H9 (cell line): ENCODE data around the gene S100A4. TPM values are rescaled to one million over a fixed set of nuclear protein-coding genes. Genes with fewer than 3 reads are reported as not detected.

Experiments
- DNase-seq: peaks from one replicate; pipeline ENCODE4 v3.0.0-alpha.2; 2017
- H2AFZ ChIP-seq: one replicate; pipeline ENCODE4 v1.6.1; 2013; ENCODE audit warnings: mild to moderate bottlenecking, low read length, control low read depth, moderate library complexity
- H2AK5ac ChIP-seq: 2 replicates; pipeline ENCODE4 v1.6.1; 2013; ENCODE audit warnings: low read length, control low read depth, mixed read lengths; ENCODE audit not compliant: insufficient read length
- H2BK120ac ChIP-seq: one replicate; pipeline ENCODE4 v1.6.1; 2013; ENCODE audit warnings: low read depth, mild to moderate bottlenecking, low read length, control low read depth, inconsistent platforms; ENCODE audit not compliant: poor library complexity, severe bottlenecking
- H2BK12ac ChIP-seq: 2 replicates; pipeline ENCODE4 v1.6.1; 2013; ENCODE audit warnings: low read length, control low read depth, mixed read lengths, low read depth; ENCODE audit not compliant: insufficient read length
- H2BK15ac ChIP-seq: 2 replicates; pipeline ENCODE4 v1.6.1; 2013; ENCODE audit warnings: low read depth, low read length, control low read depth
- H2BK20ac ChIP-seq: one replicate; pipeline ENCODE4 v1.6.1; 2013; ENCODE audit warnings: low read depth, mild to moderate bottlenecking, low read length, control low read depth, inconsistent platforms; ENCODE audit not compliant: poor library complexity, severe bottlenecking
- H2BK5ac ChIP-seq: 2 replicates; pipeline ENCODE4 v1.6.1; 2013; ENCODE audit warnings: low read length, control low read depth, mixed read lengths; ENCODE audit not compliant: insufficient read length
- H3K14ac ChIP-seq: 2 replicates; pipeline ENCODE4 v1.6.1; 2013; ENCODE audit warnings: low read length, control low read depth; ENCODE audit not compliant: insufficient read depth
- H3K18ac ChIP-seq: 2 replicates; pipeline ENCODE4 v1.6.1; 2013; ENCODE audit warnings: low read depth, mild to moderate bottlenecking, mixed read lengths, low read length, control low read depth; ENCODE audit not compliant: insufficient read length
- H3K23ac ChIP-seq: 2 replicates; pipeline ENCODE4 v1.6.1; 2013; ENCODE audit warnings: low read length, control low read depth, mixed read lengths, low read depth; ENCODE audit not compliant: insufficient read length
- H3K23me2 ChIP-seq: 2 replicates; pipeline ENCODE4 v1.6.1; 2013; ENCODE audit warnings: low read depth, mild to moderate bottlenecking, mixed read lengths, low read length, control low read depth; ENCODE audit not compliant: insufficient read length, poor library complexity, severe bottlenecking
- H3K27ac ChIP-seq: 2 replicates; pipeline ENCODE4 v1.5.1; 2013; ENCODE audit warnings: low read length, control low read depth, mixed read lengths, low read depth; ENCODE audit not compliant: insufficient read length
- H3K27me3 ChIP-seq: 2 replicates; pipeline ENCODE4 v1.6.1; 2013; ENCODE audit warnings: low read length, control low read depth, inconsistent platforms; ENCODE audit not compliant: insufficient read depth
- H3K4ac ChIP-seq: 2 replicates; pipeline ENCODE4 v1.6.1; 2013; ENCODE audit warnings: low read depth, mild to moderate bottlenecking, control low read depth, inconsistent platforms, low read length, moderate library complexity
- H3K4me1 ChIP-seq: 2 replicates; pipeline ENCODE4 v1.6.1; 2013; ENCODE audit warnings: low read length, control low read depth, inconsistent platforms; ENCODE audit not compliant: insufficient read depth
- H3K4me2 ChIP-seq: 2 replicates; pipeline ENCODE4 v1.6.1; 2013; ENCODE audit warnings: low read length, control low read depth, mixed read lengths; ENCODE audit not compliant: insufficient read length, insufficient read depth
- H3K56ac ChIP-seq: 2 replicates; pipeline ENCODE4 v1.6.1; 2013; ENCODE audit warnings: low read depth, mild to moderate bottlenecking, mixed read lengths, low read length, control low read depth; ENCODE audit not compliant: insufficient read length
- H3K79me1 ChIP-seq: 2 replicates; pipeline ENCODE4 v1.6.1; 2013; ENCODE audit warnings: low read depth, mild to moderate bottlenecking, moderate library complexity, low read length, control low read depth, inconsistent platforms; ENCODE audit not compliant: insufficient read depth, poor library complexity, severe bottlenecking
- H3K79me2 ChIP-seq: 2 replicates; pipeline ENCODE4 v1.6.1; 2013; ENCODE audit warnings: low read length, control low read depth, inconsistent platforms; ENCODE audit not compliant: insufficient read depth
- H3K9ac ChIP-seq: 2 replicates; pipeline ENCODE4 v1.6.1; 2013; ENCODE audit warnings: low read length, control low read depth, mixed read lengths; ENCODE audit not compliant: insufficient read length; ENCODE audit errors: extremely low read depth
- H3K9me3 ChIP-seq: one replicate; pipeline ENCODE4 v1.6.1; 2013; ENCODE audit warnings: low read depth, low read length, inconsistent platforms; ENCODE audit not compliant: control insufficient read depth
- H3T11ph ChIP-seq: one replicate; pipeline ENCODE4 v1.6.1; 2013; ENCODE audit warnings: mild to moderate bottlenecking, low read length, control low read depth, inconsistent platforms
- H4K20me1 ChIP-seq: one replicate; pipeline ENCODE4 v1.6.1; 2013; ENCODE audit not compliant: control insufficient read depth, insufficient read length, insufficient read depth
- H4K5ac ChIP-seq: 2 replicates; pipeline ENCODE4 v1.6.1; 2013; ENCODE audit warnings: low read depth, mild to moderate bottlenecking, mixed read lengths, low read length, control low read depth; ENCODE audit not compliant: insufficient read length
- H4K8ac ChIP-seq: replicated peaks from 2 replicates; pipeline ENCODE4 v1.6.1; 2013; ENCODE audit warnings: low read length, control low read depth, mixed read lengths, low read depth; ENCODE audit not compliant: insufficient read length
- H4K91ac ChIP-seq: 2 replicates; pipeline ENCODE4 v1.6.1; 2013; ENCODE audit warnings: low read depth, mild to moderate bottlenecking, moderate library complexity, mixed read lengths, low read length, control low read depth; ENCODE audit not compliant: insufficient read length
- H3K27ac Mint-ChIP-seq, 3 experiments: 2 replicates in 2 of 3; 3 replicates in 1 of 3; pipeline ENCODE4 v1.8.0; 2020 to 2021; ENCODE audit warnings: mixed read lengths in 3 of 3, mild to moderate bottlenecking in 1 of 3, moderate library complexity in 1 of 3
- H3K27me3 Mint-ChIP-seq: 2 replicates; pipeline ENCODE4 v1.8.0; 2021; ENCODE audit warnings: low read depth, mild to moderate bottlenecking, moderate library complexity, mixed read lengths
- H3K36me3 Mint-ChIP-seq, 3 experiments: 2 replicates in 2 of 3; 3 replicates in 1 of 3; pipeline ENCODE4 v1.8.0; 2020 to 2021; ENCODE audit warnings: low read depth in 3 of 3, mixed read lengths in 3 of 3; ENCODE audit not compliant: insufficient read depth in 1 of 3
- H3K4me1 Mint-ChIP-seq, 2 experiments: 2 replicates each; pipeline ENCODE4 v1.8.0; 2020; ENCODE audit warnings: mixed read lengths in 2 of 2
- H3K4me3 Mint-ChIP-seq, 2 experiments: 2 replicates in 1 of 2; 3 replicates in 1 of 2; pipeline ENCODE4 v1.8.0; 2020 to 2021; ENCODE audit warnings: mild to moderate bottlenecking in 2 of 2, mixed read lengths in 2 of 2, moderate library complexity in 1 of 2
- H3K9me3 Mint-ChIP-seq, 2 experiments: 2 replicates in 1 of 2; 3 replicates in 1 of 2; pipeline ENCODE4 v1.8.0; 2020; ENCODE audit warnings: mild to moderate bottlenecking in 2 of 2, mixed read lengths in 2 of 2, moderate library complexity in 1 of 2
- WGBS: extraction: QIAGEN DNeasy Blood & Tissue Kit; methylation state at CpG from one replicate; pipeline ENCODE4 v1.1.7; 2013; ENCODE audit warnings: missing lambda C conversion rate, low lambda C conversion rate, mixed read lengths; ENCODE audit not compliant: insufficient read length; ENCODE audit errors: extremely low coverage; 5-methylcytosine and 5-hydroxymethylcytosine counted together
- total RNA-seq: library from RNA; stranded (reverse); gene quantifications from 2 replicates; pipeline ENCODE4 v1.2.1, GENCODE V29; 2021
- TF ChIP-seq, protein P1 (sequence below): fragments of 200-600 bp; sonication (generic); conservative IDR thresholded peaks from 3 replicates; pipeline ENCODE4 v1.8.0; 2021; ENCODE audit warnings: antibody characterized with exemption, mild to moderate bottlenecking

The S100A4 gene
- total RNA-seq, 1 experiment from 2014 or later: 9.0 TPM

DNA sequence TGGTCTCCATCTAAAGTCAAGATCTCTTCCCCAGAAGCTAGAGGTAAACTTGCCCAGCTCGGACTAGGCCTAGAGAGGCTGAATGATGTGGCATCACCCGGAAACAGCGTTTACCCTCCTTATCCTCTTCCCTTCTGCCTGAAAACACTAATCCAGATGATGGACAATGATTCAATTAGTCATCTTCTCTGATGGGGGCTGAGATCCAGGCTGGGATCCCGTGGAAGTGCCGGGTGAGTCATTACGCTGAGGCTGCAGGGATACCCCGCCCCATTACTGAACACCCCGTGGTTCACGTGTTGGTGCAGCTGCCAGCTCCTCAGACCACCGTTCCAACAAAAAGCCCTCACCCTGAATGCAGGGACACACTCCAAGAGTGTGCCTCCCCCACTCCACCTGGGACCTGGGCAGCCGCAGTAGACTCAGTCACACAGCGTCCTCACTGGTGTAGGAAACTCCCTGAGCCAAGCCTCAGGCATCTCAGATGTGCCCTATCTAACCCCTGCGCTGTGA, 11.9 kb downstream of the S100A4 start:
- Histone ChIP-seq H2BK12ac (no peak overlapping the region), H3K79me1 (no peaks in the 10 kb centered on the region), H3K27me3 (no peaks in the 10 kb centered on the region; the same call in 1 of the 2 replicates), H2BK20ac (no peak overlapping the region), H3K27ac (no peak overlapping the region), H3K79me2 (no peaks in the 10 kb centered on the region), H2AK5ac (no peak overlapping the region), H3K23ac (no peak overlapping the region), H2AFZ (no peak overlapping the region), H2BK120ac (no peak overlapping the region), H4K8ac (no peak overlapping the region), H3K56ac (no peak overlapping the region), H3K18ac (no peak overlapping the region), H3K23me2 (no peaks in the 10 kb centered on the region), H3K9me3 (no peaks in the 10 kb centered on the region), H4K20me1 (no peaks in the 10 kb centered on the region), H4K91ac (no peak overlapping the region), H3K4ac (no peak overlapping the region), H3T11ph (no peak overlapping the region), H3K14ac (no peak overlapping the region), H4K5ac (no peak overlapping the region), H2BK5ac (no peak overlapping the region), H2BK15ac (no peak overlapping the region), H3K4me2 (peak overlapping the region; percentile 14), H3K9ac (no peak overlapping the region), H3K4me1 (peaks cover 7% of the 10 kb centered on the region; the same call in 1 of the 2 replicates)
- no peaks in the 10 kb centered on the region for H3K36me3 Mint-ChIP-seq
- WGBS: no CpG with 5 or more reads among the region's 13 CpGs
- H3K4me3 Mint-ChIP-seq: peak overlapping the region in 1 of 2 experiments; percentile 72; a peak in 2 of 5 replicates
- no peaks in the 10 kb centered on the region for H3K9me3 Mint-ChIP-seq
- H3K4me1 Mint-ChIP-seq: peaks cover 34 to 42% of the 10 kb centered on the region in 2 experiments
- H3K27me3 Mint-ChIP-seq: no peaks in the 10 kb centered on the region; the same call in 1 of the 2 replicates
- DNase-seq: no peak
- H3K27ac Mint-ChIP-seq: no peak overlapping the region; a peak in 1 of 7 replicates
- TF ChIP-seq, protein P1, sequence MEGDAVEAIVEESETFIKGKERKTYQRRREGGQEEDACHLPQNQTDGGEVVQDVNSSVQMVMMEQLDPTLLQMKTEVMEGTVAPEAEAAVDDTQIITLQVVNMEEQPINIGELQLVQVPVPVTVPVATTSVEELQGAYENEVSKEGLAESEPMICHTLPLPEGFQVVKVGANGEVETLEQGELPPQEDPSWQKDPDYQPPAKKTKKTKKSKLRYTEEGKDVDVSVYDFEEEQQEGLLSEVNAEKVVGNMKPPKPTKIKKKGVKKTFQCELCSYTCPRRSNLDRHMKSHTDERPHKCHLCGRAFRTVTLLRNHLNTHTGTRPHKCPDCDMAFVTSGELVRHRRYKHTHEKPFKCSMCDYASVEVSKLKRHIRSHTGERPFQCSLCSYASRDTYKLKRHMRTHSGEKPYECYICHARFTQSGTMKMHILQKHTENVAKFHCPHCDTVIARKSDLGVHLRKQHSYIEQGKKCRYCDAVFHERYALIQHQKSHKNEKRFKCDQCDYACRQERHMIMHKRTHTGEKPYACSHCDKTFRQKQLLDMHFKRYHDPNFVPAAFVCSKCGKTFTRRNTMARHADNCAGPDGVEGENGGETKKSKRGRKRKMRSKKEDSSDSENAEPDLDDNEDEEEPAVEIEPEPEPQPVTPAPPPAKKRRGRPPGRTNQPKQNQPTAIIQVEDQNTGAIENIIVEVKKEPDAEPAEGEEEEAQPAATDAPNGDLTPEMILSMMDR: no peak
